ENCODE results near the gene LRRK1.
A peak's percentile ranks its signal among the peaks of the same experiment; 100 is the strongest.

Gene LRRK1

DNA sequence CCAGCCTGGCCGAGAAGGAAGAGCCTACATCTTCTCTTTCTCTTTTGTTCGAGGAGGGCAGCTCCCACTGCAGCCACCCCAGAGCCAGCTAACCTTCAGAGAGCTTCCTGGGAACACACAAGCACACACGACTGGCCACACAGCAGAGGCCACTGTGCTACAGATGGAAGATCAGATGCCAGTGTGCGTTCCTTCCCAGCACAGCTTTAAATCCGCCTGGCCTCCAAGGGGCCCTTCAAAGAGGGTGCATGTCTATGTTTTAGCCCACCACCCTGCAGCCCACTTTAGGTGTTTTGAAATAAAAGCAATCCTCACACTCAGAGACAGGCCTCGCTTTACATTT lies 27.2 kb upstream of the LRRK1 start:
- no peak for DNase-seq (ENCODE audit: low read depth)

DNA sequence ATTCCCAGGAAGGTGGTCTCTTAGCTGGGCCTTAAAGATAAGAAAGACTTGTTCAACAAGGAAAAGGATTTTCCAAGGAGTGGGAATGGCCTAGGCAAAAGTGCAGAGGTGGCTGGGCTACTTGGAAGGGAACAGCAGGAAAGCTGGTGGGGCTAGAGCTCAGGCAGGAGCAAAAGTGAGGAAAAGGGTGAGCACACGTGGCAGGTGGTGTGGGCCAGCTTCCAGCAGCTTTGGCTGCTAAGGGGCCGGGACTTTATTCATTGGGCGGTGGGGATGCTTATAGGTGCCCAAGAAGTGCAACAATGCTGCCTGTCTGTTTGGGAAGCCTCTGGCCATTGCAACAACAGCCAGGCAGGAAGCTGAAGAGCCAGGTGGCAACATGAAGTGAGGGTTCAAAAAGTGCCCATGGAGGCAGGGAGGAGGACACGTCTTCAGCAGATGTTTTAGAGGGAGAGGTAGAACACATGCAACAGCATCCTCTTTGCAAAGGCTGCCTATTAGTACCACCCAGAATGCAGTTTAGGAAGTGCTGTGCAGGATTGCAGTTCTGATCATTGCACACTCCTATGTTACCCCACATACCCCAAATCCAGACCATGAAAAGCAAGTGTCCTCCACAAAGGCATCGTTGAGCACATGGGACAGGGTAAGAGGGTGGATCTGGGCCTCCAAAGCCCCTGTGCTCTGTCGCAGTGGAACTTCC lies 25.7 kb upstream of the LRRK1 start:
- DNase-seq (ENCODE audit: low read depth) = no peak

DNA sequence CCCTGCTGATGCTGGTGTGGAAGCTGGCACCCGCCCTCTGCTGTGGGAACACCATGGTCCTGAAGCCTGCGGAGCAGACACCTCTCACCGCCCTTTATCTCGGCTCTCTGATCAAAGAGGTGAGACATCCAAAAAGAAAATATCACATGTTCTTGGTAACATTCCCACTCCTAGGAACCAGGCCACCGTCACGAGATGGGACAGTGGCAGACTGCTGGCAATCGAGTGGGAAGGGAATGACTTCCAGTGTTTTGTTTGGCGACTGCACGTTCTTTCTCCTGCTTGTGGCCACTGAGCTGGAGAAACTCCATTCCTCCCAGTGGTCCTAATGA lies 25.2 kb upstream of the LRRK1 start:
- no peak for DNase-seq (ENCODE audit: low read depth)

DNA sequence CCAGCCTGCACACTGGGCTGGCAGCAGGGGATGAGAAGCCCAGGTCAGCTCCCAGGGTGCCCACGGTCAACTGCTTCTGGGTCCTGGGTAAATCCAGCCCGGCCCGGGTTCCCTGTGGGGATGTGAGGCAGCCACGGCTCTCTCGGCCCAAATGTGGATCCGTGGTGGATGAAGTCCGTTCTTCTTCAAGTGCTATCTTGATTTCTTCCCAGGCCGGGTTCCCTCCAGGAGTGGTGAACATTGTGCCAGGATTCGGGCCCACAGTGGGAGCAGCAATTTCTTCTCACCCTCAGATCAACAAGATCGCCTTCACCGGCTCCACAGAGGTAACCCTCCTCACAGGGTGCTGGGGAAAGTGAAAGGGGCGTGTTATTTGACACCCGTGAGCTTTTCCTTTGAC lies 23.4 kb upstream of the LRRK1 start:
- no peak for DNase-seq (ENCODE audit: low read depth)

DNA sequence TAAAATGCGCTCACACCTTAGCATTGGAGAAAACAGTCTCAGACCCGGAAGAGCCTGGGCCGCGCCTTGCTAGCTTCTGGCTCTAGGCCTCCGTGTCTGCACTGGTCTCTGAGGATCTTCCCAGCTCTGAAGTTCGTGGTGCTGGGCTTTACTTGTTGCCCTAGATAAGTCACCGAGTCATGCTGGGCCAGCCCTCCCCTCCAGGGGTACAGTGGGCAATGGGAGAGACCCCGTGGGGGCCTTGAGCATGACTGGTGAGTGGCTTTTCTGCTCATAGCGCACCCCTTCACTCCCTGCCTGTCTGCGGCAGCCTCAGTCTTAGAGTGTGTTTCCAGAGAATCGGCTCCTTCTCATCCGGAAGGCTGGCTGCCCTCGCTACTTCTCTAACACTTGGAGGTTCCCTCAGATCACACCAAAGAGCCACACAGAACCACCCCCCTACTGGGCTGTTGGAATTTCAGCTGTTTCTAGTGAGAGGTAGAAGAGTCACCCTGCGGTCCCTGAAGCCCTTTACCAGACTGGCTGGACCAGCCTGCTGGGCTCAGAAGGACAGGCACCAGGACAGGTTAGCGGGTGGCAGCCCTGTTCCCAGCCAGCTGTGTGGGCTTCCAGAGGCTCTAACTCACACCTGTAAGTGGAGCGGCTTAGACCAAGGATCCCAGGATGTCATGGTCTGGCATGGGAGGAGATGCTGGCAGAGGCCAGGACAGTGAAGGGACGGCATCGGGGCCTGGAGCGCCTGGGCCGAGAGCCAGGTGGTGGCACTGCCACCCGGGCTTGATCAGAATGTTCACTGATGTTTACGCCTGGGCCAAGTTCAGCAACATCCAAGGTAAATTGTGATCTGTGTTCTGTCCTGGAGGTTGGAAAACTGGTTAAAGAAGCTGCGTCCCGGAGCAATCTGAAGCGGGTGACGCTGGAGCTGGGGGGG lies 21.7 kb upstream of the LRRK1 start:
- no peak for DNase-seq (ENCODE audit: low read depth)

DNA sequence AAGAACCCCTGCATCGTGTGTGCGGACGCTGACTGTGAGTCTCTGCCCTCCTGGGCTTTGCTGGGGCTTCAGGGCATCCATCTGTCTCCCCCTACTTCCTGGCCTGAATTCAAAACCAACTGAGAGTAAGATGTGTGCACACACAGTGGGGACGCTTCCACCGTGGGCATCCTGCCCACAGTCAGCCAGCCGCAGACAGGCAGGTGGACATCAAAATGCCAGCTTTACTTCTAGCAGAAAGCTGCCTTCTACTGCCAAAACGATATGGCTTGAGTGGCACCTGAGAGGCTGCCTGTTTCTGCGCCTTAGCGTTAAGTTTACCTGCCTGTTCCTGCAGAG lies 21.0 kb upstream of the LRRK1 start:
- no peak for DNase-seq (ENCODE audit: low read depth)

DNA sequence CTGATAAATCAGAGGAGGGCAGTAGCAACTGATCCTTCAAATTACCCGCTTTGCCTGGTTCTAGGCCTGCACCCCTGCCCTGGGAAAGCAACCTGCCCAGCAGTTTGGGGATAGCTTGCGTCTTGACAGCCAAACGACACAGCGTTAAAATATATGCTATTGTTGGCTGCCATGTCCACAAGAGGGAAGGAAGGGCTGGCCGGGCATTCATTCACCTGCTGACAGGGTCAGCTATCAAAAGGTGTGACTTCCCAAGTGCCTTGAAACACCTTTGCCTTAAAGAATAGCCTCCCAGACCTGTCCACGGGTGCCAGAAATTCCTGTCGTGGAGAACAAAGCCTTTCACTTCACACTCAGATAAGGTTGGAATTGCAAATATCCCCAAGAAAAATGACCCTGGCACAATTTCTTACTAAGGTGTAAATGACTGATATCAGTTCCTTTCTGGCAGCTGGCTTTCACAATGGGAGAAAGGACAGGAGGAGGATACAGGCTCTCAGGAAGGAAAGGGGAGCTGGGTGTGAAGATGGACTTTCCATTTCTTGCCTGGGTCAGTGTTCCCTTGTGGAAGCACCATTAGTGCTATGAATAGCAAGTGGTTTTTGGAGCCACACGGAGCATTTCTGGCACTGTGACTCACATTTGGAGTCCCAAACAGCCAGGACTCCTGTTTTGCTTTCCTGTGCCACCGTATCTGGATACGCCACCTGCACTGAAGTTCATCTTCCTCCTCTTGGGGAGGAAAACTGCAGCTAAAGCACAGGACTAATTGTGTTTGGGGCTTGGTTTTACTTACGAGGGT lies 20.3 kb upstream of the LRRK1 start:
- no peak for DNase-seq (ENCODE audit: low read depth)

DNA sequence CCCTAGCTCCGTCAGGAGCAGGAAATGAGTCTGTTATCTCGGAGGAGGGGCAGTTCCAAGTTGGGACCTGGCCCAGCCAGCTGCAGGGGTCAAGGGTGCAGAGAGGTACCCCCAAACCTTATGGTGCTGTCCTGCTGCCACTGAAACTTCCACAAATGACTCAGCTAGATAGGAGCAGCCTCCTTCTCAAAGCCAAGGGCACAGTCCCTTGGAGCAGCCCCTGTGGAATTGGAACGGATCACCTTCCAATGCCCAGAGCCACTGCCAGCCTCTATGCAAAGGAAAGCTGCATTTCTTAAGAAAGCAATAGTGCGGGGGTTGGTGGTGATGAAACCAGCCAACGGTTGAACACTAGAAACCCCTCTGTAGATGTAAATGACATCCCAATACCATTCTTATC lies 19.6 kb upstream of the LRRK1 start:
- no peak for DNase-seq (ENCODE audit: low read depth)

DNA sequence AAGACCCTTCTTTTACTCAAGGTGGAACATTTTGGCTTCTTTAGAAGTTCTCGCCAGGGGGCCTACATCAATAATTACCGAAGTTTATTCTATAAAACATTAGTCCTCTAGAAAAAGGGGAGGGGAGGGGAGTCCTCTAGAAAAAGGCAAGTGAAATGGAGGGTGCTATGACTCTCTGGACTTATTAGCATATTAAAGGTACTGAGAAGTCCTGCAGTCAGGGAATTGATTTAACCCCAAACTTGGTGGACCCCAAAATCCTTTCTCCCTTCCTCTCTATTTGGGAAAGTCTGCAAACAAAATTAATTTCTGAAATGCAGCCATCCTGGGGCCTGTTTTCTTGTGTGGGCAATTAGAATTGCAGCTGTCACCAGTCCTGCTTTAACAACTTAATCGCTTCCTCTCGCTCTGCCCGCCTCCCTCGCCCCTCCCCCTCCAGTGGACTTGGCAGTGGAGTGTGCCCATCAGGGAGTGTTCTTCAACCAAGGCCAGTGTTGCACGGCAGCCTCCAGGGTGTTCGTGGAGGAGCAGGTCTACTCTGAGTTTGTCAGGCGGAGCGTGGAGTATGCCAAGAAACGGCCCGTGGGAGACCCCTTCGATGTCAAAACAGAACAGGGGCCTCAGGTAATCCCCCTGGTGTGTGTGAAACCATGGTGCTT lies 18.9 kb upstream of the LRRK1 start:
- DNase-seq (ENCODE audit: low read depth) = no peak

DNA sequence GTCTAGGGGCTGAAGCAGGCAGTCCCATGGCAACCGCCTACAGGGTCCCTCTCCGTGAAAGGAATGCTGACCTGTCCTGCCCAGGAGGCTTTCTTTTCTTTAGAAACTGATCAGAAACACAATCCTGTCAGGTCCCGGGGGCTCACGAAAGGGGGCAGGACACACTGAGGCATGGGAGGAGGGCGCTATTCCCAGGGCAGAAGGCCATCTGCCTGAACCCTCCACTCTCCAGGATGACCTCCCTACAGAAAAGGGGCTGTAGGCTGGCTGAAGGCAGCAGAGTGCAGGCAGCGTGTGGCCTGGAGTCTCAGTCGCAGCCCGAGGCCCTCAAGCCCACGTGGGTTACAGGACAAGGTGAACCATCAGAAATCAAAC lies 18.4 kb upstream of the LRRK1 start:
- DNase-seq (ENCODE audit: low read depth) = no peak

DNA sequence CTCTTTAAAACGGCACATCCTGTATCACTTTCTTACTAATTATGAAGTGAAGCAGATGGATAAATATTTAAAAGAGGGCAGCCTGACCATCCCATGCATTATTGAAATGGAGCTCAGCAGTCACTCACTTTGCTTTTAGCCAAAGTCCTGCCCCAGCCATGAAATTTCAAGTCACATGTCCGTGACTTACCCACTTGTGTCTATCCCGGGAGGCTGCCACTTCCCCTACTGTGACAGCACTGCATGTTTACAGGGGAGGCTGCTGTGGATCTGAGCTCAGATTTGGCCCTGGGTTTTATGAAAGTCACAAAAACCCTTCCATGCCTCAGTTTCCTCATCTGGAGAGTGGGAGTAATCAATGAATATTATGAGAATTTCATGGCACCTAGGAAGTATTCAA lies 17.9 kb upstream of the LRRK1 start:
- no peak for DNase-seq (ENCODE audit: low read depth)

DNA sequence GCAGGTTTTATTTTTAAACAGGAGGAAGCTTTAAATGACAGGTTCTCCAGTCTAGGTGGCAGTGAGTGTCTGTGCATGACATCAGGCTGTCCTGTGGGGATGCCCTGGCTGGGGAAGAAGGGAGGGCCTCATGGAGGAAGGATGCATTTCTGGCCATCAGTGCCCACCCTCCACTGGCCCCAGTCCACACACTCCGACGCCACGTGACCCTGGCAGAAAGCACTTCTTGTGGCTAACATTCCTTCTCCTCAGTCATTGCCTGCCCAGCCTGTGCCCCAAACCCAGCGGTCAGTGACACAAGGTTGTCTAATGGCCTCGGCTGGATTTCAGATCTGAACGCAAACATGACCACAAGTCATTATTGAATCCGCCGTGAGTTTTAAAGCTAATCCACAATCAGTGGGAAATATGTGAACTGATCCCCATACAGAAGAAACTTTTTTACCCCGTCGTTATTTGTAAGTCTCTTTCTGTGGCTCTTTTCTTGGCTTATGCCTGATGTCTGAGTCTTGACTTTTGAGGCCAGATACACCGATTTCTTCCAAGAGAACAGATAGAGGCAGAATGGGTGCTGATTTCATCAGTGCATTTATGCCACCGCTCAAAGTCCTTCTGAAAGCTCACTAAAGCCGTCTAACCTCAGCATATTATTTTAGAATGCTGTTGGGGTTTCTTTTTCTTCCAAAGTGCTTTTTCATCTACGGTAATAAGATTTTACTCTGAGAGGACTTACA lies 17.3 kb upstream of the LRRK1 start:
- no peak for DNase-seq (ENCODE audit: low read depth)

DNA sequence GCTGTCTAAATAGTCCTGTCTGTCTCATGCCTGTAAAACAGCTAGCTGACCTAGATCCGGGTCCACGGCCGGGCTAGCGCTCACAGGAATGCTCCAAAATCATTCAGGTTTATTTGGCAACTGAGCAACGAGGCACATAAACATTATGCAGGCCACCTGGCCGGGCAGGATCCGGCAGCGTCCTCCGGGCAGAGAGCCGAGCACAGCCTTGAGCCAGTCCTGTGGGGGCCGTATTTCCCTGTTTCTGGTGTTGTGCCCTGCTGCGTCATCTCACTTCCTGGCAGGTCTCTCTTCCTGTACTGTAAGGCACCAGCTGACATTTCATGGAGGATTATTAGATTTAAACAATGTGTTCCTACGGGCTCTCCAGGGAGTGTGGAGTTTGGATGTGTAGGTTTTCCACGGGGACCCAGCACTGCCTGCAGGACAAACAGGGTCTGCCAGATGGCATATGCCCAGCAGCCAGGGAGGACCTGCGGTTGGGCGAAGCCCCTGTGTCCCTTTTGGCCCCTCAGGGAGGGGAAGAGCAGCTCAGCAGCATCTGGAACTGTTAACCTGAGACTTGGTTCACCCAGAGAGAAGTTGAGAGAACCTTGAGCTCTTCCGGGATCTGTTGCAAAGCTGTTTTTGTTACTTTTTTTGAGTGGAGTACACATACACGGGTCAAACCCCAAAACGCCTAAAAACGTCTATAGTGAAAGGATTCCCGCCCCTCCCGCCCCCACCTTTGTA lies 16.6 kb upstream of the LRRK1 start:
- DNase-seq (ENCODE audit: low read depth) = peak; percentile 80

DNA sequence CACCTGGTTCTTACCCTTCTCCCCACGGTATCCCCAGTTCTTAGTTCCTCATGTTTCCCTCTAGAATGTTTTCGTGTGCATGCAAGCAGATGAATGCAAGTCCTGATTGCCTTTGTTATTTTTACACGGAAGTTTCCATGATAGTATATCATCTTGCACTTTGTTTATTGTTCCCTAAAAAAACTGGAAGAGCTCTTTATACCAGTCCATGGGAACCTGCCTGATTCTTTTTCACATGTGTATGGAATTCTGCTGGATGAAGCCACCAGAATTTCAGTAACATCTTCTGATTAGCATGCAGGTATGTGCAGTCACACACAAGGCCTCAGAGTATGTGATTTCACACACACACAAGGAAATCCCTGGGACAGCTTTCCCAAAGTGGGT lies 16.0 kb upstream of the LRRK1 start:
- DNase-seq (ENCODE audit: low read depth) = no peak

DNA sequence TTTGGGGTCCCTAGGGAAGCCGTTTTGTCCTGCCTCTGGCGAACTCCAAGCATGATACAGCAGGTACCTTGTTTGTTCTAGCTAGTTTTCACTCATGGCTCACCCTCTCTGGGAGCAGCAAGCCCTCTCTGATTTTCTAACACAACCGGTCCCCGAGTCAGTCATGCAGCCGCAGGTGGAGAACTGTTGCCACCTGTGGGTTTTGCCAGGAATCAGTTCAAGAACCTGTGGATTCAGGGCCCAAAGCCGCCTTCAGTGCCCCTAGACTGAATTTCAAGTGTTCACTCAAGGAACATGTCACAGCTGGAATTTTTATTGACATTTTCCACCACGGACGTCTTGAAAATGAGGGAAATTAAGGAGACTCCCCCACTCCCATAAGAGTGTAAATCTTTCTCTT lies 13.3 kb upstream of the LRRK1 start:
- no peak for DNase-seq (ENCODE audit: low read depth)

DNA sequence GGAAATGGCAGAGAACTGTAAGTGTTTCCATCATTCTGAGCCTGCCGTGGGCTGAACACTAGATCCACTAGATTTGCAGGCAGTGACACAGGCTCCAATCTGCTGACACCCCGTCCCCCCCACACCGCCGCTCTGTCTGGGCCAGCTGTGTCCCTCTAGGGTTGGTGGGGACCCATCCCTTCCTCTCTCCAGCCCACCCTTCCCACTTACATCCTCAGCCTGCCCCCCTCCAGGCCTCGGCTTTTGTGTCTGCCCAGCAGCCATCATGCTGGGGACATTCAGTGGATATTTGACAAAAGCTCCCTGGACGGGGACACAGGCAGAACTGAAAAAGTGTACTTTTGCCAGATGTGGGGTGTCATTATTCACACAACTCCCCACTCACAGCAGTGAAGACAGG lies 10.7 kb upstream of the LRRK1 start:
- no peak for DNase-seq (ENCODE audit: low read depth)

DNA sequence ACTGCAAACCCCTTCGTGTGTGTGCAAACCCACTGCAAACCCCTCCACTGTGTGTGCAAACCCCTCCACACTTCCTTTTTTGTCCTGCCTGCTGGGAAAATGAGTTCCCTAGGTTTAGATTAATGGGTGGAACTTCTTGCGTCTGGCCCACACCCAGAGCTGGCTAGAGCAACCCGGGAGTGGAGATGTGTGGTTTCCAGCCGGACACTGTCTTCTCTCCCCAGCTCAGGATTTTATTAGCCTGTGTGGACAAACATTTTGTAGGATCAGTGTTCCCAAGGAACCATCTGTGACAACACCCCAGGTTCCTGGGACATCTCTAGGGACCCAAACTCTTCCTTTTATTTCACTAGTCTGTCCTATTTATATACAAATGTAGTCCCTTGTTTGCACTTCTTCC lies 9.6 kb upstream of the LRRK1 start:
- DNase-seq (ENCODE audit: low read depth) = no peak

DNA sequence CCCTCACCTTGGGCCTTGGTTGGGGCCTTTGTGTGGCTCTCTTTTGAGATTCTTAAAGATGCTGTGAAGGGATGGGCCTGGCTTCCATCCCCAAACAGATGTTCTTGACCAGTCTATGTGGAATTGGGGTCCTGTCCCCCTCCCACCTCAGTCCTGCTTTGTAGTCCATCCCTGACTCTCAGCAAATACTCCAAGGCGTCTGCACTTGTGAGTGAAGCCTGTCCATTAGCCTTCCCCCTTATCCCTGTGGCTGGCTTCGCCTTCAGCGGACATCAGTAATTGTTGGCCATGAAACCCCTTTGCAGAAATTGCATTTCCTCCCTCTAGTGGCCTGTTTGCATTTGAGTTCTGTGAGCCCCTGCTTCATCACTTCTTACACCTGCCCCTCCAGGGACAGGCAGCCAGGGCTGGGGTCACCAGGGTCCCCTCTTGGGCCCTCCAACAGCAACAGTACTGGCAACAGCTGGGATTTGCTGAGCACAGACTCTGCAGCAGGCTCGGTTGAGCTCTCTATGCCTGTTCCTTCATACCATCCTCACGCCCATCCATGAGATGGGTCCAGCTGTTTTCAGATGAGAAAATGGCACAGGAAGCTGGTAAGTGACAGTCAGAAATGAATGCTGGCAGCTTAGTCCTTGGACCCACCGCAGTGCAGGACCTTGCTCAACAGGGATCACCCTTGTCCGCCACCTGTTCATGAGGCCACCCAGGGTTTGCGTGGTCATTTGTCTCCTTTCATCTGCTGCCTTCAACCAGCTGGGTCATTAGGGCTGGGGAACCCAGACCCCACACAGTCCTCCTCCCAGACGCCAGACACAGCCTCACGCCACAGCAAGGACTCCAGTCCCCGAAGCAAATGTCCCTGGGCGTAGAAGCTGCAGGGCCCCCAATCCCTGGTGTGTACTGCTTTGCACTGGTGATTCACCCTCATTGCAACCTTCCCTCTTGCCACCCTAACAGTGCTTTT lies 8.9 kb upstream of the LRRK1 start:
- DNase-seq (ENCODE audit: low read depth) = no peak

DNA sequence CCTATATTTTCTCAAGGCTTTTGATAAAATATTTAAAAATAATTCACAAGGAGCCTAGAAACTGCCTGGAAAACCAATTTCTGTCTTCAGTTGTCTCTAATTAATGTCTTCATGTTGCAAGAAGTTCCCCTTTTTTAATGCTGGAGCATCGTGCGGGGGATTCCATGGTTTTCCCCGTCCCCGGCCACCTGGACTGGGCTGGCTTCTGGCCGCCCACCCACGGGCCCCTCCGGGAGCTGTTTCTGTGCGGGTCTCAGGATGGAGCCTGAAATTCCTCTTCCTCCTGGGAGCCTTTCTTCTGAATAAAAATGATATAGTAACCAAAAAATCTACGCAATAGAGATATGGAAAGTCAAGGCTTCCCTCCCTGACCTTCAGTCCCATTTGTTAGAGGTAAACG lies 8.1 kb upstream of the LRRK1 start:
- no peak for DNase-seq (ENCODE audit: low read depth)

DNA sequence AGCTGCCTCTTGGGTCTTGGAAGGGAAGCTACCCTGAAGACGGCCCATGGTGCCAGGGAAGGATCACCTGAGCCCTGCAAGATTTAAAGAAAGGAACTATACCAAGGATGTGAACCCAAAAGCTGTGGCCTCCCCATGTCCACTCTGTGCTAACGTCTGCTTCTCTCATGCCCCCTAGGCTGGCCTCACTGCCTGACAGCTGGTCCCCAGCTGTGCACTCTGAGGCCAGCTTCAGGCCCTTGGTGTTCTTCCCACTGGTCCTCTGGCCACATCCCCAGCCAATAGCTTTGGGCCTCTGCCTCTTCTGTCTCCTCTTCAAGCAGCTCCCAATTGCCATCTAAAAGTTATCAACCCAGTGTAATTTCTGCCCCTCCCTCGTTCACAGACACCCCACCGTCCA lies 5.2 kb upstream of the LRRK1 start:
- DNase-seq (ENCODE audit: low read depth) = no peak
